Bronchial epithelial cell (primary cell): Measurements from ENCODE around the gene ITGA1. TPM values are rescaled to one million over a fixed set of nuclear protein-coding genes. Genes with fewer than 3 reads are reported as not detected.

Experiments used
- DNase-seq: peaks from one replicate; pipeline ENCODE4 v3.0.0-alpha.2; 2010; ENCODE audit warnings: low read depth
- FAIRE-seq: peaks from 2 replicates; lab custom pipeline; 2011; peaks lifted over from hg19 to GRCh38; lab: Jason Lieb, UNC
- H3K27me3 ChIP-seq: 2 replicates; pipeline ENCODE4 v1.5.1; 2011; ENCODE audit warnings: low read length; ENCODE audit not compliant: control insufficient read depth, insufficient read depth
- H3K36me3 ChIP-seq: 2 replicates; pipeline ENCODE4 v1.5.1; 2011; ENCODE audit warnings: low read length; ENCODE audit not compliant: control insufficient read depth, insufficient read depth
- H3K4me3 ChIP-seq: 2 replicates; pipeline ENCODE4 v1.5.1; 2011; ENCODE audit warnings: mild to moderate bottlenecking, low read depth, low read length, control low read depth
- CTCF ChIP-seq: IDR thresholded peaks from 2 replicates; pipeline ENCODE4 v1.5.1; 2011; ENCODE audit warnings: mild to moderate bottlenecking, moderate library complexity, low read length, control low read depth, inconsistent platforms; ENCODE audit not compliant: insufficient read depth, severe bottlenecking
- total RNA-seq: library from RNA; depleted of rRNA; stranded (reverse); fragments of >200 nt; gene quantifications from 2 replicates; pipeline ENCODE4 v1.2.1, GENCODE V29; 2014

The ITGA1 gene
- total RNA-seq, 1 donor from 2014 or later = 3.7 TPM

- H3K27me3 ChIP-seq = no peaks in the 10 kb centered on the region
- H3K4me3 ChIP-seq = no peak overlapping the region
- no peak for DNase-seq
- TF ChIP-seq CTCF = no peak
- H3K36me3 ChIP-seq = no peaks in the 10 kb centered on the region
- no peak for FAIRE-seq
These were observed 40.1 kb downstream of the ITGA1 start for GRCh38 chr5:52827815-52828214.

DNA sequence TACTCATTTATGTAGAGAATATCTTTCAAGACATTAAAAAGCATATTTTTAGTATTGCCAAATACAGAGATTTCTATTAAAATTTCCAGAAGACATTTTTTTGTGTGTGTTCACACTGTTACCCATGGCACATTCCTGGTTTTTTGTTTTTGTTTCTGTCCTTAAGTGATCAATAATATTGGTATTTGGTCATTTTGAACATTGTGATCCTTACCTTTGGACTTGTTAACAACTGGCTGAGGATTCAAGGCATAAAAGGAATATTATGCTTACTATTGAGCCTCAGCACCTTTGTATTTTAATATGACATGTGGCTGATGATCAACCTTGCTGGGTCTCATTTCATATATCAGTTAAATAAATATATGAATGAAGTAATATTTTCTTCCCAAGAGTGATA is 41.9 kb downstream of the ITGA1 start:
- Histone ChIP-seq H3K27me3 (no peaks in the 10 kb centered on the region), H3K36me3 (no peaks in the 10 kb centered on the region), H3K4me3 (no peak overlapping the region)
- DNase-seq (no peak), FAIRE-seq (no peak)
- TF ChIP-seq CTCF = no peak

- FAIRE-seq (no peak), DNase-seq (no peak)
- no peak overlapping the region for H3K4me3 ChIP-seq
- no peak for TF ChIP-seq CTCF
- H3K27me3 ChIP-seq = no peaks in the 10 kb centered on the region
- H3K36me3 ChIP-seq = no peaks in the 10 kb centered on the region
These were observed 42.9 kb downstream of the ITGA1 start for GRCh38 chr5:52830650-52831049.

- DNase-seq = no peak
- no peak for TF ChIP-seq CTCF
- H3K27me3 ChIP-seq = no peaks in the 10 kb centered on the region
- H3K36me3 ChIP-seq = no peaks in the 10 kb centered on the region
- H3K4me3 ChIP-seq = no peak overlapping the region
- no peak for FAIRE-seq
These were observed 44.2 kb downstream of the ITGA1 start for GRCh38 chr5:52831786-52832511.

DNA sequence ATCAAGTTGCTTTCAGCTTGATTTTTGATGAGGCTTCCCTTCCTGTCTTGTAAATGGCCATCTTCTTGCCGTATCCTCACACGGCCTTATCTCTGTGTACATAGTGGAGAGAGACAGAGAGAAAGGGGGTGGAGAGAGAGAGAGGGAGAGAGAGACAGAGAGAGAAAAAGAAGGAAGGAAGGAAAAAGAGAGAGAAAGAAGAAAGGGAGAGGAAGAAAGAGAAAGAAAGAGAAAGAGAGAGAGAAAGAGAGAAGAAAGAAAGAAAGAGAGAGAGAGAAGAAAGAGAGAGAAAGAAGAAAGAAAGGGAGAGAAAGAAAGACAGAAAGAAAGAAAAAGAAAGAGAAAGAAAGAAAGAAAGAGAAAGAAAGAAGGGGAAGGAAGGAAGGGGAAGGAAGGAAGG is 46.6 kb downstream of the ITGA1 start:
- Histone ChIP-seq H3K27me3 (no peaks in the 10 kb centered on the region), H3K4me3 (no peak overlapping the region), H3K36me3 (no peaks in the 10 kb centered on the region)
- no peak for TF ChIP-seq CTCF
- no peak for DNase-seq
- no peak for FAIRE-seq

GRCh38 chr5:52837068-52837467 is 49.4 kb downstream of the ITGA1 start:
- Histone ChIP-seq H3K36me3 (no peaks in the 10 kb centered on the region), H3K27me3 (no peaks in the 10 kb centered on the region), H3K4me3 (no peak overlapping the region)
- no peak for TF ChIP-seq CTCF
- FAIRE-seq = no peak
- no peak for DNase-seq
